Measurements from ENCODE around the gene FOXP4. TPM values are rescaled to one million over a fixed set of nuclear protein-coding genes. Genes with fewer than 3 reads are reported as not detected.
A peak's percentile ranks its signal among the peaks of the same experiment; 100 is the strongest.

Gene FOXP4
- total and polyA plus RNA-seq, 2 of the 13 experiments (the other 11 are each of a cell fraction or from before 2014, with no cell fraction given), result 11.0 to 12.4 TPM

DNA sequence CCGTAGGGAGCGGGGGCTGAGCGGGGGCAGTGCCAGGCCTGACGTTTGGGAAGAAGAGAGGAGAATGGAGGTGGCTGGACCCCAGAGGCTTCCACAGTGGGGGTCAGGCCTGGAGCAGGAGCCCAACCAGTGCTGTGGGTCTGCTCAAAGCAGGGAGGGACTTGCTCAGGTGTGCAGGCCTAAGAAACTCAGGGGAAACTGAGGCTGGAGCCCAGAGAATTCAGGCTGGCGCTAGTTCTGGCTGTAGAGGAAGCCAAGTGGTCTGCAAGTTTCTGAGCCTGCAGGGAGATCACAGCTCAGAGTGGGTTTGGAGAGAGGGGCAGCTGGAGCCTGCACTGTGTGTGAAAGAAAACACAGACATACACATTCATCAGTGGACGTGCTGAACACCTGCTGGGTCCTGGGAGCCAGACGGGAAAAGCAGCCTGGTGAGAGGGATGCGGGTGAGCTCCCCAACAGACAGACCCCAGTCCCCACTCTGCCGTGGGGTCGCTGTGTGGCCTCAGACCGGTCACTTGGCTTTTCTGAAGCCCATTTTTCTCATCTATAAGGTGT lies 17.7 kb upstream of the FOXP4 start (continued):
- TF ChIP-seq, protein P1, sequence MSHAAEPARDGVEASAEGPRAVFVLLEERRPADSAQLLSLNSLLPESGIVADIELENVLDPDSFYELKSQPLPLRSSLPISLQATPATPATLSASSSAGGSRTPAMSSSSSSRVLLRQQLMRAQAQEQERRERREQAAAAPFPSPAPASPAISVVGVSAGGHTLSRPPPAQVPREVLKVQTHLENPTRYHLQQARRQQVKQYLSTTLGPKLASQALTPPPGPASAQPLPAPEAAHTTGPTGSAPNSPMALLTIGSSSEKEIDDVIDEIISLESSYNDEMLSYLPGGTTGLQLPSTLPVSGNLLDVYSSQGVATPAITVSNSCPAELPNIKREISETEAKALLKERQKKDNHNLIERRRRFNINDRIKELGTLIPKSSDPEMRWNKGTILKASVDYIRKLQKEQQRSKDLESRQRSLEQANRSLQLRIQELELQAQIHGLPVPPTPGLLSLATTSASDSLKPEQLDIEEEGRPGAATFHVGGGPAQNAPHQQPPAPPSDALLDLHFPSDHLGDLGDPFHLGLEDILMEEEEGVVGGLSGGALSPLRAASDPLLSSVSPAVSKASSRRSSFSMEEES (CRISPR knock-in tag; IDR thresholded peaks at IDR 0.05), result no peak
- TF ChIP-seq ELF4 (CRISPR knock-in tag; IDR thresholded peaks at IDR 0.05; ENCODE audit: borderline replicate concordance) (no peak), NFE2L1 (CRISPR knock-in tag; IDR thresholded peaks at IDR 0.05; ENCODE audit: borderline replicate concordance) (no peak), ZNF430 (CRISPR knock-in tag; IDR thresholded peaks at IDR 0.05) (no peak), ISL2 (CRISPR knock-in tag; IDR thresholded peaks at IDR 0.05) (no peak), ZNF33B (CRISPR knock-in tag; IDR thresholded peaks at IDR 0.05) (0 out of 2 replicates have a peak, but pooled peaks have one; percentile 4)

- H4K20me1 ChIP-seq (ENCODE audit: insufficient read depth, low read length), result no peaks in the 10 kb centered on the region
- H3K4me1 ChIP-seq (ENCODE audit: insufficient read depth, low read length), result peaks cover 59% of the 10 kb centered on the region
- H3K9me3 ChIP-seq (ENCODE audit: low read length), result no peaks in the 10 kb centered on the region
- DNase-seq (ENCODE audit: low spot score) (no peak), FAIRE-seq (peak; percentile 4), ATAC-seq (peak; percentile 15; the same call in 2 of the 3 replicates)
- BruUV-seq (replicated peaks), result no TSS peak
- H3K27ac ChIP-seq (ENCODE audit: extremely low read length, insufficient read depth, low read length), result no peak overlapping the region
- no peak overlapping the region for H2AFZ ChIP-seq (ENCODE audit: low read length)
- CTCF ChIA-PET (ENCODE audit: low intra/inter-chr PET ratio, low total read pairs), result no interaction called here
- TF ChIP-seq NFIC (IDR thresholded peaks at IDR 0.05; ENCODE audit: low read length), result no peak
- TF ChIP-seq RBFOX2 (IDR thresholded peaks at IDR 0.05; ENCODE audit: low read depth, low read length), result no peak
- 0 out of 2 replicates have a peak, but pooled peaks have one; percentile 23 for TF ChIP-seq ZNF331 (CRISPR knock-in tag; IDR thresholded peaks at IDR 0.05)
- TF ChIP-seq, protein P2, sequence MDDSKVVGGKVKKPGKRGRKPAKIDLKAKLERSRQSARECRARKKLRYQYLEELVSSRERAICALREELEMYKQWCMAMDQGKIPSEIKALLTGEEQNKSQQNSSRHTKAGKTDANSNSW (CRISPR knock-in tag; IDR thresholded peaks at IDR 0.05; ENCODE audit: borderline replicate concordance), result no peak
- no peak for TF ChIP-seq ATF1 (CRISPR knock-in tag; IDR thresholded peaks at IDR 0.05)
- TF ChIP-seq ZNF740 (CRISPR knock-in tag; IDR thresholded peaks at IDR 0.05), result peak; percentile 30; the same call in 1 of the 2 replicates
- no peak for TF ChIP-seq CHD2 (IDR thresholded peaks at IDR 0.05; ENCODE audit: low read depth, low read length)
- TF ChIP-seq MTA1 (CRISPR knock-in tag; IDR thresholded peaks at IDR 0.05; ENCODE audit: borderline replicate concordance), result no peak
- TF ChIP-seq MIER2 (CRISPR knock-in tag; IDR thresholded peaks at IDR 0.05), result no peak
- TF ChIP-seq IKZF1 (IDR thresholded peaks at IDR 0.05), result no peak
- no peak for TF ChIP-seq KLF15 (CRISPR knock-in tag; IDR thresholded peaks at IDR 0.05; ENCODE audit: borderline replicate concordance)
- H3K4me3 ChIP-seq (replicated peaks in 1 of 3; ENCODE audit: insufficient read depth in 1 of 3, low read depth in 2 of 3, low read length in 3 of 3), result no peak overlapping the region
- no peaks in the 10 kb centered on the region for H3K36me3 ChIP-seq (replicated peaks in 1 of 2; ENCODE audit: control insufficient read depth in 1 of 2, insufficient read depth in 2 of 2, low read length in 2 of 2)
- no peaks in the 10 kb centered on the region for H3K27me3 ChIP-seq (ENCODE audit: control insufficient read depth in 1 of 2, insufficient read depth in 2 of 2, low read length in 2 of 2)
- intact Hi-C loops (cut with micrococcal nuclease; ENCODE audit: unreplicated experiment), result no loop called here
- WGBS (ENCODE audit: low lambda C conversion rate), result 82% methylated on average over 5 of the region's 5 CpGs
- H3K79me2 ChIP-seq (ENCODE audit: insufficient read depth, low read length), result no peaks in the 10 kb centered on the region
- POLR2A ChIA-PET, result interaction anchor here (1.1 to 3.0 kb wide), 6 partner anchors 9 to 72 kb away, joined by 3 to 17 read pairs (median 10); no protein-coding TSS in a partner anchor
- no peak overlapping the region for H3K4me2 ChIP-seq (ENCODE audit: low read depth, low read length)
- in situ Hi-C loops (cut with HindIII; ENCODE audit: extremely low pct_ligation_motif_present, low pct_unique_long_range_greater_than_20kb), result no loop called here
- no peak overlapping the region; the same call in 1 of the 2 replicates for H3K9ac ChIP-seq (ENCODE audit: insufficient read depth, low read depth, low read length)
Measured at GRCh38 chr6:41529049-41529448, 17.1 kb upstream of the FOXP4 start.

All from HepG2 (cell line).